Retinal pigment epithelial cell (primary cell): Measurements from ENCODE around the gene PAFAH1B1.
"Not testable (repeated sequence)": the region's sequence is repeated elsewhere in the genome, so short reads cannot be mapped to it uniquely, and the experiment has no call there.

ENCODE experiments used
- DNase-seq: peaks from one replicate; pipeline ENCODE4 v3.0.0-alpha.2; 2010; ENCODE audit warnings: low read depth
- H3K4me3 ChIP-seq: 2 replicates; pipeline ENCODE4 v1.5.1; 2011; ENCODE audit warnings: mild to moderate bottlenecking, low read length, control low read depth, moderate library complexity
- CTCF ChIP-seq: conservative IDR thresholded peaks from 2 replicates; pipeline ENCODE4 v1.5.1; 2011; ENCODE audit warnings: low read depth, low read length, control low read depth, inconsistent platforms

PAFAH1B1 gene

GRCh38 chr17:2592971-2593820 is at the start of gene PAFAH1B1:
Gene PAFAH1B1, plus strand, starts transcription at chr17:2593654. Its CDS starts 44,635 bp downstream, at chr17:2638289.
- no peak for TF ChIP-seq CTCF
- H3K4me3 ChIP-seq = peak within 1 kb of the TSS; percentile 94
- DNase-seq = no peak

GRCh38 chr17:2545393-2545792 is 48.1 kb upstream of the PAFAH1B1 start:
- TF ChIP-seq CTCF = no peak
- peak; percentile 32 for DNase-seq

DNA sequence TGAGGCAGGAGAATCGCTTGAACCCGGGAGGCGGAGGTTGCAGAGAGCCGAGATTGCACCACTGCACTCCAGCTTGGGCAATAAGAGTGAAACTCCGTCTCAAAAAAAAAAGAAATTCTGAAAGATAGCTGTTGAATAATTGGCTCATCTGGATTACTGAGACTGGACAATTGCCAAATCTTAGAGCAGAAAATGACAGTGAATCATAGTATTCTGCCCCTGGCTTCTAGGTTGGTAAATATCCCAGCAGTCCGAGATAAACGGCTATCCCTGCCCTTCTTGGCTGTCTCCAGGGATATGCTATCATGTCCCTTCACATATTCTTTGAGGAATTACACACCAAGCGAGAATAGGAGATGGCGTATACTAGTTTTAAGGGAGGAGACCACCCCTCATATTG is 46.3 kb upstream of the PAFAH1B1 start:
- no peak for DNase-seq
- H3K4me3 ChIP-seq = no peak overlapping the region
- TF ChIP-seq CTCF = no peak

More at GRCh38 chr17:2545393-2545792, 48.1 kb upstream of the PAFAH1B1 start:
- H3K4me3 ChIP-seq = no peak overlapping the region

DNA sequence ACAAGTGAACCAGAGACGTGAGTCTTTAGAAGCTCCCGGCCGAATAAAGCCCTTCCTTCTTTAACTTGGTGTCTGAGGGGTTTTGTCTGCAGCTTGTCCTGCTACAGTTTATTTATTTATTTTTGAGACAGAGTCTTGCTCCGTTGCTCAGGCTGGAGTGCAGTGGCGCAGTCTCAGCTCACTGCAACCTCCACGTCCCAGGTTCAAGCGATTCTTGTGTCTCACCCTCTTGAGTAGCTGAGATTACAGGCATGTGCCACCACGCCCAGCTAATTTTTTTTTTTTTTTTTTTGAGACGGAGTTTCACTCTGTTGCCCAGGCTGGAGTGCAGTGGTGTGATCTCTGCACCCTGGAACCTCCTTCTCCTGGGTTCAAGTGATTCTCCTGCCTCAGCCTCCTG is 45.4 kb upstream of the PAFAH1B1 start:
- DNase-seq, H3K4me3 ChIP-seq: not testable (repeated sequence)

- TF ChIP-seq CTCF = no peak
- no peak for DNase-seq
Measured at GRCh38 chr17:2549392-2550211, 43.9 kb upstream of the PAFAH1B1 start.

DNA sequence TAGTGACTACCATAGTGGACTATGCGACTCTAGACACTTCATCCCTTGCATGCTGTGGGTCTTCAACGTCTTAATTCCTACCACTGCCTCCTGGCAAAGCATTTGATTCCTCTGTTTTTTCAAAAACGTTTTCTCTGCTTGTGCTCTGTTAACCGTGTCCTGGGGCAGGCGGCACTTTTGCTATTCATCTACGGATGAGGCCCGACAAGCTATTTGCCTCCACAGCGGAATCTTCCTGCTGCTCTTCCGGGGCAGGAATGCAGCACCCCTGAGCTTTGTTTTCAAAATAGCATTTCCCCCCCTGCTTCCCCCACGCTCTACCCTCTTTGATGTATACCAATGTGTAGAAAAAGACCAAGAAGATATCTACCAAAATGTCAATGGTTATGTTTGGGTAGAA is 42.0 kb upstream of the PAFAH1B1 start:
- no peak for DNase-seq
- no peak overlapping the region for H3K4me3 ChIP-seq
- no peak for TF ChIP-seq CTCF

More at GRCh38 chr17:2549392-2550211, 43.9 kb upstream of the PAFAH1B1 start:
- no peak overlapping the region for H3K4me3 ChIP-seq

DNA sequence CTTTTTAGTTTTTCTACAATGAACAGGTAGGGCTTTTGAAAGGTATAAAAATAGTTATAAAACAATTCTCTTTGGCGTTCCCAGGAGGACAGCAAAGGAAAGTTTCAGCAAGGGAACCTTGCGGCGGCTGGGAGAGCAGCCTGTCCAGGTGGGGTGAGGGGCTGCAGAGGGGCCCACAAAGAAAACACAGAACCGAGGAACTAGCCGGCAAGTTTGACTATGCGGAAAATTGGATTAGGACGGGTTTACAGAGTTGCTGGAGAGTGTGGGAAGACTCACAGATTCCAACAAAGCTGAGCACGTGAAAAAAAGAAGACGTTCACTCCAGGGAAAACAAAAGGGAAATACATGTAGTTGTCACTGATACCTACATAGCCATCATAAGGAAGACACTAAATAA is 41.5 kb upstream of the PAFAH1B1 start:
- no peak overlapping the region for H3K4me3 ChIP-seq
- TF ChIP-seq CTCF = no peak
- peak; percentile 43 for DNase-seq
